Choroid plexus epithelial cell (primary cell): ENCODE measurements around the gene EBF4.
A peak's percentile ranks its signal among the peaks of the same experiment; 100 is the strongest.

Source experiments
- DNase-seq: peaks from one replicate; pipeline ENCODE4 v3.0.0-alpha.2; 2010; ENCODE audit warnings: low read depth
- H3K4me3 ChIP-seq: 2 replicates; pipeline ENCODE4 v1.5.1; 2011; ENCODE audit warnings: low read depth, mild to moderate bottlenecking, control low read depth, low read length, moderate library complexity
- TF ChIP-seq, protein P1 (sequence below): conservative IDR thresholded peaks from 2 replicates; pipeline ENCODE4 v1.5.1; 2011; ENCODE audit warnings: low read depth, mild to moderate bottlenecking, control low read depth, inconsistent platforms, low read length, moderate library complexity

Gene EBF4

GRCh38 chr20:2738331-2739041 lies 45.9 kb downstream of the EBF4 start:
- H3K4me3 ChIP-seq, result no peak overlapping the region
- TF ChIP-seq, protein P1, sequence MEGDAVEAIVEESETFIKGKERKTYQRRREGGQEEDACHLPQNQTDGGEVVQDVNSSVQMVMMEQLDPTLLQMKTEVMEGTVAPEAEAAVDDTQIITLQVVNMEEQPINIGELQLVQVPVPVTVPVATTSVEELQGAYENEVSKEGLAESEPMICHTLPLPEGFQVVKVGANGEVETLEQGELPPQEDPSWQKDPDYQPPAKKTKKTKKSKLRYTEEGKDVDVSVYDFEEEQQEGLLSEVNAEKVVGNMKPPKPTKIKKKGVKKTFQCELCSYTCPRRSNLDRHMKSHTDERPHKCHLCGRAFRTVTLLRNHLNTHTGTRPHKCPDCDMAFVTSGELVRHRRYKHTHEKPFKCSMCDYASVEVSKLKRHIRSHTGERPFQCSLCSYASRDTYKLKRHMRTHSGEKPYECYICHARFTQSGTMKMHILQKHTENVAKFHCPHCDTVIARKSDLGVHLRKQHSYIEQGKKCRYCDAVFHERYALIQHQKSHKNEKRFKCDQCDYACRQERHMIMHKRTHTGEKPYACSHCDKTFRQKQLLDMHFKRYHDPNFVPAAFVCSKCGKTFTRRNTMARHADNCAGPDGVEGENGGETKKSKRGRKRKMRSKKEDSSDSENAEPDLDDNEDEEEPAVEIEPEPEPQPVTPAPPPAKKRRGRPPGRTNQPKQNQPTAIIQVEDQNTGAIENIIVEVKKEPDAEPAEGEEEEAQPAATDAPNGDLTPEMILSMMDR, result no peak
- no peak for DNase-seq

DNA sequence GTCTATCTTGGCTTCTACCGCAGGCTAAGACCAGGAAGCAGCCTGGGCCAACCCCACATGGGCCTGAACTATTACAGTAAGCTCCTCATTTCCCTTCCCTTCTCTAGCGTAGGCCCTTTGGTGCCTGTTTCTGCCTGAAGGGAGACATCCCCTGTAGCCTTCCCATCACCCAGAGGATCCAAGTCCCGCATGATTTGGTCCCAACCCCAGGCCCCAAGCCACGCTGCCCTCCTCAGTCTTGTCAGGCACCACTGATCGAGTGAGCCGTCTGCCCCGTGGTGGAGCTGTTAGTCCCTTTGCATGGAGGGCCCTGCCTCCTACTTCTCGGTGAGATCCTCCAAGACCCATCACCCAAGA lies 46.4 kb downstream of the EBF4 start:
- no peak overlapping the region for H3K4me3 ChIP-seq
- no peak for DNase-seq
- TF ChIP-seq, protein P1, result no peak

- TF ChIP-seq, protein P1, result no peak
- H3K4me3 ChIP-seq, result no peak overlapping the region
- no peak for DNase-seq
These were observed 48.1 kb downstream of the EBF4 start for GRCh38 chr20:2740702-2741101.

GRCh38 chr20:2741463-2741862 lies 48.9 kb downstream of the EBF4 start:
- no peak for DNase-seq
- H3K4me3 ChIP-seq, result no peak overlapping the region
- TF ChIP-seq, protein P1, result no peak

- TF ChIP-seq, protein P1, result no peak
These were observed 49.3 kb downstream of the EBF4 start for GRCh38 chr20:2741881-2742280.

DNA sequence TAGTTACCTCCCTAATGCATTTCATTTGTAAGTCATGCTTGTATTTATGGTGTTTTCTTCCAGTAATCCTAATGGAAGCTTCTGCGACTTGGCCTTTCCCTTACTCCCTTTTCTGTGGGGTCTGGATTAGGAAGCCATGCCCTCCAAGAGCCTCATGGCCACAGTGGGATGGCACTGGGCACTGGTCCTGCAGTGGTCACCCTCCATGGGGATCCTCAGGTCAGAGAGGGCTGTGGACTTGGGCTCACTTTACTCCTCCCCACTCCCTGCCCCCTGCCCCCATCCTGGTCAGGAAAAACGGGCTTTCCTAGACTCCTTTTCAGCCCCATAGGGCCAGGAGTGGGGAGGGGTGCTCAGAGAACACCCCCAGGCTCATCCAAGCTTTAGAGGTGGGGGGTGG lies 49.9 kb downstream of the EBF4 start:
- no peak overlapping the region for H3K4me3 ChIP-seq
- DNase-seq, result no peak
- TF ChIP-seq, protein P1, result no peak

More at GRCh38 chr20:2741881-2742280, 49.3 kb downstream of the EBF4 start:
- DNase-seq, result no peak
- no peak overlapping the region for H3K4me3 ChIP-seq

DNA sequence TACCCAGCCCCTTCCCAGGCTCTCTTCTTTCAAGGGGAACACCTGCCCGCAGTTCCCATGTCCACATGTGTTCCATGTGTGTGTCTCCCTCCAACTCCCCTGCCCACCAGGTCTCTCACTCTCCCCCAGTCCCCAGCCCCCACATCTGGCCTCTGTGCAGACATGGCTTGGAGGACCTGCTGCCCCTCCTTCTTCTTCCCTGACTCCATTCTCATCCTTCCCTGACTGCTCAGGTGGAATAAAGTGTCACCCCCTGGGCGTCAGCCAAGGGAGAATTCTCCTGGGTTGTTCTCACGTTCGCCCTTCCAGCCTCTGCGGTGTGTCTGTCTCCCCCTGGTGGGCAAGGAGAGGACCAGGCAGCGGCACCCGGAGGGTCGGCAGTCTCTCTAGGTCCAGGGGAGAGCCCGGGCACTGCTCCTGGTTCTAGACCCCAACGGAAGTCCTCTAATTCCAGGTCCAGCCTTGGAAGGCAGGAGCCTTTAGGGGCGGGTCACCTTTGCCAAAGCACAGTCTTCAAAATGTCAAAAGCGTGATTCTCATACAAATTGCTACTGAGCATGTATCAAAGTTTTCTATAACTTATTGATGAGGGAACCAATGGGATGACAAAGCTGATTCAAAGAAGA lies 50.5 kb downstream of the EBF4 start:
- peak; percentile 73 for DNase-seq

More for the DNA sequence above, 50.5 kb downstream of the EBF4 start:
- no peak overlapping the region for H3K4me3 ChIP-seq
- TF ChIP-seq, protein P1, result peak; percentile 96
